Subcutaneous abdominal adipose tissue (tissue), 5 donors: ENCODE data around the gene PPP1R12A.
"Not testable (repeated sequence)": the region's sequence is repeated elsewhere in the genome, so short reads cannot be mapped to it uniquely, and the experiment has no call there.

Experiments used
- H3K27ac ChIP-seq: one replicate; pipeline ENCODE4 v1.7.0; 2013; ENCODE audit warnings: low read depth, mild to moderate bottlenecking, inconsistent platforms, low read length, moderate library complexity
- H3K27me3 ChIP-seq, 5 donors: one replicate each; pipeline ENCODE4 v1.7.0; 2013; ENCODE audit warnings: low read length in 5 of 5, inconsistent platforms in 1 of 5; ENCODE audit not compliant: control insufficient read depth in 5 of 5, insufficient read depth in 4 of 5
- H3K36me3 ChIP-seq, 5 donors: one replicate each; pipeline ENCODE4 v1.7.0; 2013; ENCODE audit warnings: low read length in 5 of 5; ENCODE audit not compliant: control insufficient read depth in 5 of 5, insufficient read depth in 5 of 5
- H3K4me1 ChIP-seq, 5 donors: one replicate each; pipeline ENCODE4 v1.7.0; 2013; ENCODE audit warnings: low read length in 5 of 5, mild to moderate bottlenecking in 3 of 5, moderate library complexity in 1 of 5; ENCODE audit not compliant: control insufficient read depth in 5 of 5, insufficient read depth in 5 of 5
- H3K4me3 ChIP-seq, 5 donors: one replicate each; pipeline ENCODE4 v1.7.0; 2013; ENCODE audit warnings: low read length in 5 of 5, low read depth in 1 of 5
- H3K9ac ChIP-seq, 5 donors: one replicate each; pipeline ENCODE4 v1.7.0; 2013; ENCODE audit warnings: low read length in 5 of 5, mild to moderate bottlenecking in 4 of 5, moderate library complexity in 3 of 5
- H3K9me3 ChIP-seq, 5 donors: one replicate each; pipeline ENCODE4 v1.7.0; 2013; ENCODE audit warnings: low read length in 5 of 5; ENCODE audit not compliant: control insufficient read depth in 5 of 5
- donor health status: healthy.
- donor health status: healthy.
- donor health status: healthy.
- donor health status: healthy.
- donor health status: healthy.

PPP1R12A gene

DNA sequence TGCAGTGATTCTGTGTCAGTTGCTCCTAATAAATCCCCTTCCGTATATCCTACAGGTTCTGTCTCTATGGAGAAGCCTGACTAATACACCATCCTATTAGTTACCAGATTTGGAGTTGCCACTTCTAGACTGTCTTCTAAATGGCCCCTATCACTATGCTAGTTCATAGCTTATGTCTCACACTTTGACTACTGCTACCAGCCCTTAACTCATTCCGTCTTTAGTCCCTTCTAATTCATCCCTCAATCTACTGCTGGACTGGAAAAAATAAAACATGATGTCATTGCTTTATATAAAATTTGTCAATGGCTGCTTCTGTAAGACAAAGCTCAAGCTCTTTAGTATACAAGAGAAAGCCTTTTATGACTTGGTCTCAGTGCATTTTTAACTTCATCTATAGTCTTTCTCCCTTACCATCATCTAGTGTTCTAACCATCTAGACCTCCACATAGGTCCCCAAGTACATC is 99.5 kb downstream of the PPP1R12A start:
- Histone ChIP-seq H3K4me3 (no peak overlapping the region), H3K36me3 (peaks cover 0 to 14% (median 6%) of the 10 kb centered on the region in 5 donors), H3K27ac (no peak overlapping the region), H3K4me1 (peaks cover 0 to 9% (median 0%) of the 10 kb centered on the region in 5 donors), H3K27me3 (no peaks in the 10 kb centered on the region), H3K9ac (no peak overlapping the region), H3K9me3 (peaks cover 0 to 8% (median 5%) of the 10 kb centered on the region in 5 donors)

DNA sequence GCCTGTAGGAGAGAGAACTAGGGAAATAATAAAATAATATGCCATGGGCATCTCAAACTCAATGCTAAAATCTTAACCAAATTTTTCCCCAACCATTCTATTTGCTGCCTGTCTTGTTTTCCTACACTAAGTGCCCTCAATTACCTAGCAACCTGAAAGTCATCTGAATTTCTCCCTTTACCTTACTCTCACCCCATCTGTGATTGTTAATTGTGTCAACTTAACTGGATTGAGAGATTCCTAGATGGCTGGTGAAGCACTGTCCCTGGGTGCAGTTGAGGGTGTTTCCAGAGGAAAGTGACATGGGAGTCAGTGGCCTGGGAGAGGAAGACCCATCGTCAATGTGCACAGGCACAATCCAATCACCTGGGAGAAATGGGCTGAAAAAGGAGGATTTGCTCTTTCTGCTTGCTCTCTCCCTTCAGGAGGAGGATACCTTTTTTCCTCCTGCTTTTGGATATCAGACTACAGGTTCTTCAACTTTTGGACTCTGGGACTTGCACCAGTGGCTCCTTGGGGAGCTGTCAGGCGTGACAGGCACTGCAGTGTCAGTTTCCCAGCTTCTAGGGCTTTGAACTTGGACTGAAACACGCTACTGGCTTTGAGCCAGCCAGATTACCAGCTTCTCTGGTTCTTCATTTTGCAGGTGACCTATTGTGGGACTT is 100.1 kb downstream of the PPP1R12A start:
- H3K27ac ChIP-seq, result no peak overlapping the region
- peaks cover 0 to 9% (median 0%) of the 10 kb centered on the region in 5 donors for H3K4me1 ChIP-seq
- no peaks in the 10 kb centered on the region for H3K27me3 ChIP-seq
- H3K9ac ChIP-seq, result no peak overlapping the region
- H3K36me3 ChIP-seq, result peaks cover 0 to 14% (median 6%) of the 10 kb centered on the region in 5 donors
- peaks cover 0 to 8% (median 5%) of the 10 kb centered on the region in 5 donors for H3K9me3 ChIP-seq
- H3K4me3 ChIP-seq, result no peak overlapping the region

DNA sequence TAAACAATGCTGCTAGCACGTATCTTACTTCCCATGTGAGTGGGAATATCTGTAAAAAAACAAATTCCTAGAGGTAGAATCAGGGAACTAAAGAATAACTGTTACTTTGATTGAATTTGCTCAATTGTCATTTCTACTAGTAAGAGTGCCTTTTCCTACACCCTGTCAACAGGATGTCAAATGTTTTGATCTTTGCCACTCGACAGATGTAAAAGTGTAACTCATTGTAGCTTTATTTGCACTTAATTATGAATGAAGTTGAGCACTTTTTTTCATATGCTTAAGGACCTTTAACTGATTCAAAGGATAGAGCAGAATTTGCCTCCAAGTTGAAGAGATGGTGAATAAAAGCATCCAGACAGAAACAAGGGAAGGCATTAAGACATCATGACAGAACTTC is 104.5 kb downstream of the PPP1R12A start:
- Histone ChIP-seq H3K36me3 (peaks cover 0 to 17% (median 2%) of the 10 kb centered on the region in 5 donors), H3K4me1 (peaks cover 0 to 12% (median 4%) of the 10 kb centered on the region in 5 donors), H3K9ac (no peak overlapping the region), H3K27me3 (no peaks in the 10 kb centered on the region), H3K4me3 (no peak overlapping the region), H3K27ac (no peak overlapping the region), H3K9me3 (no peaks in the 10 kb centered on the region)

DNA sequence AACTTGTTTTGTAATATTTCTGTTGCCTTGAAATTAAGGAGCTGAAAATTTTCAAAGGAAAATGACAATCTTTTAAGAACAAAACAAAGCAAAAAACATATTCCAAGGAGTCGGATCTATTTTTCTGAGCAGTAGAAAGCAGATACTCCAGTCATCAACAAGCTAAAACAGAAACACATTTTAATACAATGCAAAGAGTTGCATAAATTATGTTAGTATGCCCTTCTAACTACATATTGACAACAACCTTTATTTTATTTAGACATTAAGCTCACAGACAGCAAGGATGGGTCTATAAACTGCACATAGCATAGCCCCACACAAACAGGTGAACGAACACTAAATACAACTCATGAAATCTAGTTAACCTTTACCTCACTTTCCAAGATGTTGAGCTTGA is 106.0 kb downstream of the PPP1R12A start:
- Histone ChIP-seq H3K9me3 (no peaks in the 10 kb centered on the region), H3K4me3 (no peak overlapping the region), H3K9ac (no peak overlapping the region), H3K27ac (no peak overlapping the region), H3K27me3 (no peaks in the 10 kb centered on the region), H3K36me3 (peaks cover 0 to 14% (median 2%) of the 10 kb centered on the region in 5 donors), H3K4me1 (peaks cover 0 to 14% (median 4%) of the 10 kb centered on the region in 5 donors)

DNA sequence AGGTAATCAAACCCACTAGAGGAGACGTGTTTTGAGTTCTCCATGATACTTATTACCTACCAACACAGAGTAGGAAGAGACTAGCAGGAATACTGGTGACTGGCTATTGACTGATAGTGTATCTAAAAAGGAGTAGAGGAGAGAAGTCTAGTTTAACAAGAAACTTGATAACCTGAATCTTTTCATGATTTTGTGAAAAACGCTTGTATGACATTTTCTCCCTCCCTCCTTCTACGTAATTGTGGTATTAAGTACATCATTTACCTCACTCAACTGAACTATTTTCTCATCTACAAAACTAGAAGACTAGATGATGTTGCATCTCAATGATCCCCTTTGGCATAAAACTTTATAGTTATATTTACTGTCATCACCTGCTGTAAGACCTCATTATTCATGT is 107.4 kb downstream of the PPP1R12A start:
- Histone ChIP-seq H3K9me3 (no peaks in the 10 kb centered on the region), H3K4me3 (no peak overlapping the region), H3K9ac (no peak overlapping the region), H3K4me1 (peaks cover 0 to 15% (median 4%) of the 10 kb centered on the region in 5 donors), H3K27me3 (no peaks in the 10 kb centered on the region), H3K27ac (no peak overlapping the region), H3K36me3 (peaks cover 0 to 14% (median 2%) of the 10 kb centered on the region in 5 donors)

DNA sequence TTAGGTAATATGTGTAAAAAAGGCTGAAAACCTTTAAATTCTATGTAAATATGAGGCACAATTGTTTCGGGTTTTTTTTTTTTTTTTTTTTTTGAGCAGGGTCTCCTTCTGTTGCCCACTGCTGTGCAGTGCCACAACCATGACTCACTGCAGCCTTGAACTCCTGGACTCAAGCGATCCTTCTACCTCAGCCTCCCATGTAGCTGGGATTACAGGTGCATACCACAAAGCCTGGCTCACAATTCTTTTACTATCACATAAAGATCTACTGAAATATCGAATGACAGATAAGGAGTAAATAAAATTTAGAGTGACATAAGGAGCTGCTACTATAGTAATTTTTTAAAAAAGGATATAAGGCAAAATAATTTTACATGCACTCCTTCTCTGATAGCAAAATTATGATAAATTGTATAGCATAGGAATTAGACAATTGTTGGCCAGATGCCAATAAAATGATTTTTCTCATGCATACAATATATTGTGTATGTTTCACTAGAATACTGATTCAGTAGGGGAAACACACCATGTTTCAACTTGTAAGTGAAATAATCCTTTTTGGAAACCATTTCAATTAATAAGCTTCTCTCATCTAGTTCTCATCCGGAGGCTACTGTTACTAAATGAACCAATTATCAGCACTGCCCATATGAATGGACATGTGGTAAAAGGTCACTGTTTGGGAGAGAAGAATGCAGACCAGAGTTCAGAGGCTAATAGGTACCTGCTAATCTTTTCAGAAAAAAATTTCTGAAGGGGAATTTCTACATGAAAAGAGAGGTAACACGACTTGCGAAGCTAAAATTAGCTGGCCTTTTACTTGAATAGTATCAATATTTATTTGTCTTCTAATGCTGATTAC is 108.4 kb downstream of the PPP1R12A start:
- Histone ChIP-seq H3K9me3 (no peaks in the 10 kb centered on the region), H3K9ac (no peak overlapping the region), H3K4me3 (no peak overlapping the region), H3K27me3 (no peaks in the 10 kb centered on the region), H3K36me3 (peaks cover 0 to 6% (median 2%) of the 10 kb centered on the region in 5 donors), H3K4me1 (peaks cover 0 to 15% (median 4%) of the 10 kb centered on the region in 5 donors), H3K27ac (no peak overlapping the region)

DNA sequence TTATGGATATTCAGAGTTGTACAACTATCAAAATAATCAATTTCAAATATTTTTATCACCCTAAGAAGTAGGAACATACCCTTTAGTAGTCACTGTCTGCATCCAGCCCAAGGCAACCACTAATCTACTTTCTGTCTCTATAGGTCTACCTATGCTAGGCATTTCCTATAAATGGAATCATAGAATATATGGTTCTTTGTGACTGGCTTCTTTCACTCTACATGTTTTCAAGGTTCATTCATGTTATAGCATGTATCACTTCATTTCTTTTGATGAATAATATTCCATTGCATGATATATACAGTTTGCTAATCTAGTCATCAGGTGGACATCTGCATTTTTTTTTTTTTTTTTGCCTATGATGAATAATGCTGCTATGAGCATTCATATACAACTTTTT is 112.4 kb downstream of the PPP1R12A start:
- no peak overlapping the region for H3K9ac ChIP-seq
- H3K36me3 ChIP-seq, result peaks cover 3 to 21% (median 13%) of the 10 kb centered on the region in 5 donors
- no peak overlapping the region for H3K27ac ChIP-seq
- H3K4me3 ChIP-seq, result no peak overlapping the region
- peaks cover 0 to 20% (median 13%) of the 10 kb centered on the region in 5 donors for H3K4me1 ChIP-seq
- H3K9me3 ChIP-seq, result no peaks in the 10 kb centered on the region
- H3K27me3 ChIP-seq, result no peaks in the 10 kb centered on the region

DNA sequence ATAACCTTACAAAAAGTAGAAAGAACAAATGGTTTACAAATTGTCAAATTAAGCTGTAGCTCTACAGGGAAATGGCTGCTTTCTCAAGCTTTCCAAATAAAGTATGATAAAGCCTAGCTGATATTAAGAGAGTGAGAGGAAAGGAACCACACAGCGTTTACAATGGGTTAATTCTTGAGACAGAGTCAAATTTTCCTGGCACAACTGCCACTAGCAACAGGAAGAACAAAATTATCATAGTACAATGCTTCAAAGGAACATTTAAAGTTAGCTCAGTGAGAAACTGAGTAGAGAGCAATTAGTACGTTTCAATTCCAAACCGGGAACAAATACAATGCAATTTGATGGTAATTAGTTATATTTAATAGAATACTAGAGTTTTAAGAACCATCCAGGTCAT is 116.0 kb downstream of the PPP1R12A start:
- H3K27me3 ChIP-seq, result no peaks in the 10 kb centered on the region
- H3K9ac ChIP-seq, result peak overlapping the region in 2 of 5 donors; percentile 13 to 48
- no peak overlapping the region for H3K4me3 ChIP-seq
- H3K9me3 ChIP-seq, result no peaks in the 10 kb centered on the region
- H3K4me1 ChIP-seq, result peaks cover 0 to 11% (median 5%) of the 10 kb centered on the region in 5 donors
- H3K36me3 ChIP-seq, result peaks cover 3 to 33% (median 25%) of the 10 kb centered on the region in 5 donors
- peak overlapping the region; percentile 47 for H3K27ac ChIP-seq

DNA sequence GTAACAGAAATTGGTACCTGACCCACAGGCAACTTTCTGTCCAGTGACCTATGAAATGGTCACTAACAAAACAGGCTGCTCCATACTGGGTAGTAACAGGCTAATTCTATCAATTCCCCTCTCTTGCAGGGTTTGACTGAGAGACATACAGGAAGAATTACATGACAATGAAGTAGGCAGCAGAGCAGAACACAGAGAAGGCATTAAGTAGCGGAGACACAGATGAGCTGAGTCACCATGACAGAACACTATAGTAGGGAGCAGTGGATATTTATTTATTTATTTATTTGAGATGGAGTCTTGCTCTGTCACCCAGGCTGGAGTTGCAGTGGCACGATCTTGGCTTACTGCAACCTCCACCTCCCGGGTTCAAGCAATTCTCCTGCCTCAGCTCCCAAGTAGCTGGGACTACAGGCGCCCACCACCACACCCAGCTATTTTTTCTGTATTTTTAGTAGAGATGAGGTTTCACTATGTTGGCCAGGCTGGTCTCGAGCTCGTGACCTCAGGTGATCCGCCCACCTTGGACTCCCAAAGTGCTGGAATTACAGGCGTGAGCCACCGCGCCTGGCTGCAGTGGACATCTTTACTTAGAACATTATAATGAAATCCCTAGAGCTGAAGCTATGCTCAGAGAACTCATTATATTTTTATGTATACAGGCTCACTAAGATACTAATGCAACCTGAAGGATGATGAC is 150.4 kb downstream of the PPP1R12A start:
- H3K4me3 ChIP-seq, H3K27ac ChIP-seq, H3K4me1 ChIP-seq, H3K9me3 ChIP-seq, H3K9ac ChIP-seq, H3K27me3 ChIP-seq: not testable (repeated sequence)
- H3K36me3 ChIP-seq, result peaks cover 29 to 66% (median 48%) of the 10 kb centered on the region in 5 donors
